SH-SY5Y (cell line): ENCODE results near the gene GRK1.

ENCODE experiments used
- GATA2 ChIP-seq: IDR thresholded peaks from 2 replicates; pipeline ENCODE4 v1.6.1; 2011; ENCODE audit warnings: mild to moderate bottlenecking, low read depth, low read length
- GATA3 ChIP-seq: IDR thresholded peaks from 2 replicates; pipeline ENCODE4 v1.6.1; 2011; ENCODE audit warnings: low read depth, mild to moderate bottlenecking, low read length, moderate library complexity

- no peak for TF ChIP-seq GATA3
- no peak for TF ChIP-seq GATA2
These were observed 719 bp upstream of the GRK1 start for GRCh38 chr13:113666329-113666670.
